GM19468 (cell line): ENCODE data around the gene OSBPL3.

Source experiments
- ATAC-seq: cut with Tn5 transposase; IDR thresholded peaks from one replicate; pipeline ENCODE4 v1.9.1; 2021; ENCODE audit warnings: mild to moderate bottlenecking, moderate library complexity, moderate number of reproducible peaks; ENCODE audit not compliant: unreplicated experiment; ENCODE audit errors: extremely low read depth

Gene OSBPL3

DNA sequence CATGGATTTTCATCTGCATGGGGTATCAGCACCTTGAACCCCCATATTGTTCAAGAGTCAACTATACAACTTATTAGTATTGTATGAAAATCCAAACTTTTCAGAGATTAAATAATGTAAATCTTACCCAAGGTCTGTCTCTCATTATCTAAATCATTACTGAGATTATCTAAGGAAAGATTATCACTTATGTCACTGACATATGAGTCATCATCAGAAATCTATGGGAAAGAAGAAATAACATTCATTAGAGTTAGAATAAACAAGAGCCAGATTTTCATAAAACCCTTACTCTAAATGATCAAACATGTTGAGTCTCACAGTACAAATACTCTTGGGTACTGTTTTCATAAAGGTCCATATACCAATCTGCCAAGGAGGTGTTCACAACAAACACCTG is 139.4 kb downstream of the OSBPL3 start:
- no peak for ATAC-seq

DNA sequence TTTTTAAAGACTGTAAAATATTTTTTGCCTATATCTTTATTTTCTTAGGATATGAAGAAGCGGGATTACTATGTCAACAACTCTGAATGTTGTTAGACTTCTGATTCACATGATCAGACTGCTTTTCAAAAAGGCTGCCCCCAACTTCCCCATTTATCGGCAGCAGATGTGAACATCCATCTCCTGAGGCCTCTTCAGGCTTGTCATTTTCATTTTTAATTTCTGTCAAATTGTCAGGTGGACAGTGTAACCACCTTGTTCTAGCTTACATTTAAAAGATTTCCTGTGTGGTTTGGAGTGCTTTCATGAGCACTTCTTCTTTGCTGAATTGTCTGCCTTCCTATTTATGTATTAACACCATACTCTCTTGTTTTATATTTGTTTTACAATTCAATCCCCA is 143.9 kb downstream of the OSBPL3 start:
- ATAC-seq = peak; percentile 71

DNA sequence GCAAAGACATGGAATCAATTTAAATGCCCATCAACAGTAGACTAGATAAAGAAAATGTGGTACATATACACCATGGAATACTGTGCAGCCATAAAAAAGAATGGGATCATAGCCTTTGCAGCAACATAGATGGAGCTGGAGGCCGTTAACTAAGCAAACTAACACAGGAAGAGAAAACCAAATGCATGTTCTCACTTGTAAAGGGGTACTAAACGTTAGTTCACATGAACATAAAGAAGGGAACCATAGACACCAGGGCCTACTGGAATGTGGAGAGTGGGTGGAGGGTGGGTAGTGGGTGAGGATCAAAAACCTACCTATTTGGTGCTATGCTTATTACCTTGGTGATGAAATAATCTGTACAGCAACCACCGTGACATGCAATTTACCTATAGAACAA is 144.3 kb downstream of the OSBPL3 start:
- no peak for ATAC-seq

DNA sequence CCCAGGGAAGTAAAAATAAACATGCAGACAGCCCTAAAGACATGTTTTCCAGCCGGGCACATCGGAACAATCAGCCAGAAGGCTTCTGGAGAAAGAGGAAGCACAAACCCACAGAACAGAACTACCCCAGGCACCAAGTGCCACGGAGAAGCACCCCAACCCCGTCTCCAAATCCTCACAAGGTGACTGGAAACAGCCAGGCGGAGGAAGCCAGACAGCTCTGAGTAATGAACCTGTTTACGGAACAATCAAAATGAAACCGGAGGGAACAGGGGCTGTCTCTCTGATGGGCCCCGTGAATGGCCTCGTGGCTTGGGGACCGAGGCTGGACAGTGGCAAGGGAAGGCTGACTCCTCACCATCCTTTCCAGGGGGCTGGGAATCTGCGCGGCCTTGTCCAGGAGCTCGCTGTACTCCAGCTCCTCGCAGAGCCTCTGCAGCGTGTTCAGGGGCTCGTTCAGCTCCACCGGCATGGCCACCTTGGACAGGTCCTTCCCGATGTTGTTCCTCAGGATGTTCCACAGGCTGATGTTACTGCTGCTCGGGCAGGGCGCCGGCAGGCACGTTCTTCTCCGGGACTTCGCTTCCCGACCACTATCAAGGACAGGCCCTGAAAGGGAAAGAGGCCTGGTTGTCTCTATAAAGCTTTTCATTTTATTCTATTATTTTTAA is 145.7 kb downstream of the OSBPL3 start:
- ATAC-seq = no peak

DNA sequence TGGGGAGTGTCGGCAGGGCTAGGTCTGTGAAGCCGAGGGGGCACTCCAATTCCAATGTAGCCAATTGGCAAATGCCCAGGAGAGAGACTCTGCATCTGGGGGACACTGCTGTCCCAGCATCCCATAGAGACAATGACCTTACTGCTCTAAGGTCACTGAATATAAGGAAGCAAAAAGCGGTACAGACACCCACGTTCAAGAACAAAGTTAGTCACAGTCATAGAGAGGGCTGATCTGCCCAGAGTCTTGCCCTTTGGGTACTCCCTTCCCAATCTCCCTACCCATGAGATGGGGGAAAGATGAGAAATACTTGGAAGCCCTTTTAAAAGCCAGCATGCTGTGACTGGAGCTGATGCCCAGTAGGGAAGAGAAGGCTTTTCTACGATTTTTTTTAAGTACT is 146.4 kb downstream of the OSBPL3 start:
- ATAC-seq = no peak

DNA sequence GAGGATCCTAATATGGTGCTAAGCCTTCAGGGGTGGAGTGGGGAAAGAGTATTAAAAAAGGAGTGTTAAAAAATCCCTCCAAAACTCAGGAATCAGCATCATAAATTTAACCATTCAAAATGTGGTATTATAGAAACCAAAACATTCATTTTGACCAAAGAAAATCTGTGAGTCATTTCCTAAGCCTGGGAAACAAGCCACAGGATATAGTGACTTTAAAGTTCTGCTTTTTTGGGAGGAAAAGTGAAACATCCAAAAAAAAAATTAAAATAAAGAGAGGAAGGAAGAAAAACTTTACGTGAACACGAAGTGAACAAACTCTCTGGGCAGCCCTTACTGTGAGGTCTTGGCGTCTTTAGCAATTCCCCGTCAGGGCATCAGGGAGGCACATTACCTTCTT is 148.7 kb downstream of the OSBPL3 start:
- ATAC-seq = no peak

DNA sequence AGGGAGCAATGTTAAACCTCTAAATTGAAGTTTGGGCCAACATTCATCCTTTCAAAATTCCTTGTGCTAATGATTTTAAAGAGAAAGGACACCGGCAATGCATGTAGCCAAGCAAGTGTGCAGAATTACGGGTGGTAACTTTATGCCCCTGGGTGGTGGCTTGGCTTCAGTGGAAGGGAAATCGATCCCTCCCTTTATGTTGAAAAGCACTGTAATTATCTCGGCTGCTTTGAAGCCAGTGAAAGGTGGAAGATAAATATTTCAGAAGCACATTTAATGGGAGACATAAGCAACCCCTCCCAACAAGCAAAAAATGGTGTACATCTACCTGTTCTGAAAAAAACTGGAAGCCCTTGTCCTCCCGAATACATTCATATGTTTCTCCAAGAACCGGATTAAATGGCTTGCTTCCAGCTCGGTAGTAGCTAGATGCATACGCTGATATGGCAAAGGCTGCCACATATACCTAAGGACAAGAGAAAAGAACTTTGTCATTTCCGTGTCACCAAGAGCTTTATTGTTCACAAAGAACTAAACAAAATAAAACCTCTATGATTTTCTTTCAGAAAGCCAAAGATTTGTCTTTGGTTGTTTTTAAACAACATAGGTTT is 149.4 kb downstream of the OSBPL3 start:
- ATAC-seq = no peak

DNA sequence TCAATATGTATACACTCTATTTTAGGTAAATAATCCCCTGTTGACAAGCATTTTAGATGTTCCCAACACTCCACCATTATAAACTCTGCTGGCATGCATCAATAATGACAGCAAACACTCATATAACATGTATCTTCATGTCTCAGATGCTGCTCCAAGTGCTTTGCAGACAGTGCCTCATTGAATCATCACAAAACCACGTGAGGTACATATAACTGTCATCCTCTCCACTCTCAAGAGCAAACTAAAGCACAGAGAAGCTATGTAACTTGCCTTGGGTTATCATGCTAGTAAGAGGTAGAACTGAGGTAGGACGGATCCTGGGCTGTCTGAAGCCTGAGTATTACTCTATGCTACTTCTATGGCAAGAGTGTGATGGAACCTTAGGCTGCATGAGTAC is 150.2 kb downstream of the OSBPL3 start:
- no peak for ATAC-seq

DNA sequence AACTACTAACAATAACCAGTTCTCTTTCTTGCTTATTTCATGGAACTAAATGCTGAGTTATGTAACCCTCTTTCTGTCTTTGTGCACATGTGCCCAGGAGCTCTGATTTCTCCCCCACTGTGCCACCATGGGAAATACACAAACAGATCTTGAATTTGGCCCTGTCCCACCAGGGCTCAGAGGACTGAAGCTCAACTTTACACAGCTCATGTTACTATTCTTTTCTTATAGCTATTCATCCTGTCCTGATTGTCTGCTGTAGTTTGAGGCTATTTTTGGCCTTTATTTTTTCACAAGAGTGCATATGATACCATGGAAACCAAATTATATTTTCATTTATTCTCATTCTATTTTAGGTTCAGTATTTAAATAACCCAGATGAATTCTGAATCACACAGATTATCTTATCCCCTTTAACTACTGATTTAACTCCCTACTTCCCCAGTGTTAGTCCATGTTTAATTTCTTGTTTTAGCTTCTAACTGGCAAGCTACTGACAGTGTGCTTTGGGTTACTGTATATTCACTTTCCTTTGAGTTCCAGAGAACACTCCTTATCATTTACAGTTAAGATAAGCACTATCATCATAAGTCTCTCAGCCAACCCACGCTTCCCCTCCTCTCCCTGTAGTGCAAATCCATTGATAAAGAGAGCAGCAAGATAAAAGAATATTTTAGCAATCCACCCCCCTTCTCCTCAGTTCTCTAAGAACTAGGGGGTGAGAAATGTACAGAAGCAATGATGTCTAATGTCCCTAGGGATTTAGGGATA is 150.9 kb downstream of the OSBPL3 start:
- no peak for ATAC-seq

DNA sequence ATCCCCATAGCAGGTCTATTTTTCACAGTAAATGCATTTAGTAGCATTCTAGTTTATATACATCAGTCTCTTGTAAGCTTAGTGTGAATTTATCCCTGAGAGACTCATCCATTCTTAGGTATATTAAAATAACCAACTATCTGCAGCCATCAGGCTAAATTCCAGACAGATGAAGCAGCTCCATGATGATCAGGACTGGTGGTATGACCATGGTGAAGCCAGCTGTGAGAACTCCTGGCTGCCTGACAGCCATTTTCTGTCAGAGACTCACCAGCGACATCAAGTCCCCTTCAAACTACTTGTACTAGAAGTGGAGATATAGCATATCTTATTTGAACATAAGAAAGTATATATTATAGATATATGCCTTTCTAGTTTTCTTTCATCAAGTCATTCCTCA is 152.4 kb downstream of the OSBPL3 start:
- no peak for ATAC-seq

DNA sequence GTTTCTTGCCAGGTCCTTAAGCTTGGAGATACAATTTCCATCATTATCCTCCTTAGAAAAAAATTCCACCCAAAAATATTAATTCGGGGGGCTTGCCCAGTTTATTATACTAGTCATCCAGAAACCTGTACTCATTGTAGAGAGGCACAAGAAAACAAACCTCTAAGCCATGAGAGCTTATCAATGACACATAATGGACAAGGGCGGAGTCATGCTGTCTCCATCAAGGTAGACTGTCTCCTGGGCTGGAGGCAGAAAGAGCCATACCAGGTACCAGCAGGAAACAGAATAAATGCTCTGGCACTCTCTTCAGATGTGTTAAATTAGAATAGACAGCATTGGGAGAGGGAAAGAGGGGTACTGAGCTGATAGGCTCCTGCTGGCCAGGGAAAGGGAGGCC is 153.0 kb downstream of the OSBPL3 start:
- no peak for ATAC-seq

DNA sequence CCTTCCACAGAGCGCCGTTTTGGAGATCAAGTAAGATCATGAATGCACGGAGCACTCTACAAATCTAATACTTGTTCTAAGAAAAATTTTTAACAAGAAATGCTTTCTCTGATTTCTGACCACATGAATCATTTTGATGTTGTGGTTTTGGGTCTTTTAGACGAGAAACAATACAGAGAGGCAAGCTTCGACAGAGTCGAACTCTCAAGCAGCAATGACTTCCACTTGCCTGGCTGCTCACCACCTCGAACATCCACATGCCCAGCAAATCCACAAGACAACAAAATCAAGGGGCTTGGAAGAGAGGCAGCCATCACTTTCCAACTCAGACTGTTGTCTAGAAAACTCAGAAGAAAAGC is 153.3 kb downstream of the OSBPL3 start:
- no peak for ATAC-seq

DNA sequence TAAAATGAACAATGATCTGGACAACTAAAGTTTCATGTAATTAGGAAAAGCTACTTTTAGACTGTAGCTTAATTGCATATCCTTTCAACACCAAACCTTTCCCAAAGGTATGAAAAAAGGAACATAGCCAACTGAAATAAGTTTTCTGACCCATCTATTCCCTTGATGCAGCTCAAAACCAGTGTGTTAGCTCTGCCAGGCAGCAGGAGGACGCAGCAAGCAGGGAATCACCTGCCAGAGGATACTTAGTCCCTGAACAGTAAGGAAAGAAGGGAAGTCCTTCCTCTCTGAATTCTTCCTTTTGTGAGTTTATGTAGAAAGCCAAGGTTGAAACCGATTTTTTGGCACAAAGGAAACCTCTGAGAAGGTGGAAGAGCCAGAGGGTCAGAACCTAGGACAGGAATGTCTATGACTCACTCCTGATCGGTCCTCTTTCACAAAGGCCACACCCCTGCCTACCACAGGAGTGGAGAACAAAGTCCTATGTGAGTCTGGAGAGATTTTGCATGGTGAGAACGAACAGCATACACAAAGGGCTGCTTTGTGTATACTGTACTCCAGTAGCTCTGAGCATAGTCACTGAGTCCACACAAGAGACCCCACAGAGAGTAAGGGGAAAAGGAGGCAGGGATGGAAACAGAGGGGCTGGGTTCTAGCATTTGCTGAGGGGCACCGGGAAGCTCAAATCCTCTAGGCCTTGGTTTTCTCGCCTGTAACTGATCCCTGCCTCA is 153.9 kb downstream of the OSBPL3 start:
- ATAC-seq = no peak

DNA sequence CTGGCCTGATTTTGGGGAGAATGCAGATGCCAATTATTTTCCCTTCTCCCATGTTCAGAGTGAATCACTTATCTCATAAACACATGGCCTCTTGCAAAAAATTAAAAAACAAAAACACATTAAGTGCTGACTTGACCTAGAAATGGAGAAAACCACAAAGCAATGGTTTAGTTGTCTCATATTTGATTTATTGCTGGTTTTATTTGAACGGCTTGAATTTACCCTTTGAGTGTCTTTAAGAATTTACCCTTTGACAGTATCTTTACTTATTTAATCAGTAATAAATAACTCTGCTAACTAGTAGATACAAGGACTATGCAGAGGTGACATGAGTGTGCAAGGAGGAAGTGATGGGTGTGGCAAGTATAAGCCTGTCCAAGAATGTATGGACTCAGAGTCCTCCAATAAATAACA is 154.6 kb downstream of the OSBPL3 start:
- no peak for ATAC-seq

DNA sequence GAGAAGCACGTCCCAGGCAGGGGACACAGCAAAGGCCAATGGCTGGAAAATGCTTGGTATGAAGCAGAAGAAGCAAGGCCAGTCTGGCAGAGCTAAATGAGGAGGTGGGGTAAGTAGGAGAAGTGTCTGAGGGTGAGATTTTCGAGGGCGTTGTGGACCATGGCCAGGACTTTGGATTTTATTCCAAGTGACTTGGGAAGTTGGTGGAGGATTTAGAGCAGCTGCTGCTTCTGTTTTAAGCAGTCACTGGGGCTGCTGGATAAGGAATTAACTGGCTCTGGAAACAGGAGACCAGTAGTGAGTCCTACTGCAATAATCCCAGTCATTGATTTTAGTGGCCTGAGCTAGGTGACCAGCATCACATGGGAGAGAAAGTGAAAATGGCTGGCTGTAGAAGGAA is 155.1 kb downstream of the OSBPL3 start:
- ATAC-seq = no peak

DNA sequence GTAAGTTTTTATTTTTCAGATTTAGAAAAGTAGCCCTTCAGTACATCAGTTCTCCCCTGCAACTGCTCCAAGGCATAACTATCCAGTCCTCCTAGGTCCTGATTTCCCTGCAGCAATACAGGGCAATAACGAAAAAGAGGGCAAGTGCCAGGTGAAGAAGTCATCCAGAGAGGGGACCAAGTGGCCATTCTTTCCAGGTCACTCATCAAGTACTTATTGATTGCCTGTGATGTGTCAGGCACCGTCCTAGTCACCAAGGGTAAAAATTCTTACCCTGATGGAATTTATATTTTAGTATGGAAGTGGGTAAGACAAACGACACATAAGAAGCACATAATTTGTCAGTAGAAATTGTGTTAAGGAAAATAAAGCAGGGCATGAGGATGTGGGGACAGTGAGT is 155.6 kb downstream of the OSBPL3 start:
- ATAC-seq = no peak

DNA sequence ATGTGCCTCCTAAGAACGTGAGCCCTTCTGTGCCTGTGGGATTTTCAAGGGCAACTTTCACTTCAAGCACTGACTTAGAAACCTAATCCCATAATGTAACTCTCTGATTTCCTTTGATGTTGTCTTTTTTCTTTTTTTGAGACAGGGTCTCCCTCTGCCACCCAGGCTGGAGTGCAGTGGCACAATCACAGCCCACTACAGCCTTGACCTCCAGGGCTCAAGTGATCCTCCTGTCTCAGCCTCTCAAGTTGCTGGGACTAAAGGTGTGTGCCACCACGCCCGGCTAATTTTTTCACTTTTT is 158.3 kb downstream of the OSBPL3 start:
- no peak for ATAC-seq

DNA sequence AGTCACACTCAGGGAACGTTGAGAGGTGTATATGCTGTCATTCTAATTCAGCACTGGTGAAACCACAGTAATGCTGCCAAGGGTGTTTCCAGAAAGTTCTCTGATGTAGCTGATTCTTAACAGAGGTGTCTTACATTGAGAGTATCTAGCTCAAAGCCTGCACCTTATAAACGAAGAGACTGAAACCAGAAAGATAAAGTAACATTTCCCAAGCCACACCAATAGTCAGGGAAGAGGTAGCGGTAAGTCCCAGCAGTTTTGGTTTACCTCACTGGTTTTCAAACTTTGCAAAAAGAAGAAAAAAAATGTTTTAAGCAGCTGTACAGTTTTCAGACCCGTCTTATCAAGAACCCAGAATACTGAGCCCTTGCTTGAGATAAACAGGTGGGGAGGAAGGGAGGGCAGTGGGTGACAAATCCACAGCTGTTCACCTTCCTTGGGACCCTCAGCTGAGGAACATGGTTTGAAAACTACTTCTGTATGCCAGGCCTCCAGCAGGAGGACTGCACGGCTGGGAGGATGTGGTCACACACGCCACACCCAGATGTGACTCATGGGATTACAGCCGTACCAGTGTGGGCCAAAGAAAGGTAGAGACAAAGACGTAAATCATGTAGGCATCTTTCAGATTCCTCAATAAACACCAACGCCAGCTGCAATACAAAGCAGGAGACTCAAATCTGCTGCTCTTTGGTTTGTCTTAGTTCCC is 158.8 kb downstream of the OSBPL3 start:
- ATAC-seq = peak; percentile 63

DNA sequence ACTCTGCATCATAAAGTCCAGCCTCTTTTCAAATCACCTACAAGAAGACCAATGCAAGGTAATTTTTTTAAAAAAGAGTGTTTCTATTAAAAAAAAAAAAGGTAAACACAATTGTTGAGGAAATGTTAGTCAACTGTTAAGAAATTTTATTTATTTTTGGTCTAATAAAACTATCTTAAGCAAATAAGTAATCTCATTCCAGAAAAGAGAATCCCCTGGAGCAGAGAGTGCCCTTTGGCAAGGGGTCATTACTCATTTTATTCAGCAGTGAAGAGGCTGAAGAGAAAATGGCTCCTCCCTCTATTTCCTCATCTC is 159.3 kb downstream of the OSBPL3 start:
- ATAC-seq = no peak

DNA sequence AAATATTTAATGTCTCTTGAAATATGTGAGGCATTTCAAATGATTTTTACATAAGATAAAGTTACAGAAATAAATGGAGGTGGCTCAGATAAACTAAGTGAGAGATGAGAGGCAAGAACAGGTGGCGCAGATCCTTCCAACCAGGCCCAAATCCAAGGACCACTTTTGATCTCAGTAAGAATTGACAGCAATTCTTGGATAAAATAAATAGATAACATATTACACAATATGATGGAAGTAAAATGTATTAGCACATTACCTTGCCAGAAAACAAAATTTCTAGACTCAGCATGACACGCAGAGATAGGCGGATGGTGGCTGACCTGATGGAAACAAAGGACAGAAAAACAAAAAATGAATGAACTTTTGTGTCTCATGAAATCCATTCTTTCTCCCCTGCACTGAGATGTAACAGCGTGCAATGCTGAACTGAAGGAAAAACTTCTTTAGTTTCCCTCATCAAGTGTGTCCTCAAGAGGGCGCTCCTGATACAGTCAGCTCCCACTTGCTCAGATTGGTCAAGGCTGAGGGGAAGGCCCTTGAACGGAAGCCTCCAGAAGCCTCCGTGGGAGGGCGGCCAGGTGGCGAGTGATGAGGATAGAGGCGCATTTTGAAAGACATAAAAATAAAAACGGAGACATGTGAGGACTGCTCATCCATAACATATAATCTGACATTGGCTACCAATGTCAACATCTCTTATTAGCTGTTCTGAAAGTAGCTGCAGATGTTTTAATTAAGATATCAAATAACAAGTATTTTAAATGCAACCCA is 159.9 kb downstream of the OSBPL3 start:
- peak; percentile 45 for ATAC-seq
